GM23338 (cell line): ENCODE data around the gene FOXP1.

Source experiments
- CTCF ChIP-seq, 2 experiments: fragments of 200-600 bp in 1 of 2; sonication (generic) in 1 of 2; conservative IDR thresholded peaks; 2 replicates each; pipeline versions ENCODE4 v1.5.1 to v1.6.1; 2016 to 2017; ENCODE audit warnings: antibody characterized with exemption in 2 of 2, low read depth in 2 of 2, mild to moderate bottlenecking in 2 of 2, moderate library complexity in 1 of 2
- EZH2phosphoT487 ChIP-seq: fragments of 200-600 bp; sonication (generic); IDR thresholded peaks from one replicate; pipeline ENCODE4 v1.8.1; 2018; ENCODE audit warnings: antibody characterized with exemption; ENCODE audit not compliant: unreplicated experiment

- TF ChIP-seq CTCF (conservative IDR thresholded peaks at IDR 0.05; ENCODE audit: low read depth in 2 of 2), result no peak
- no peak for TF ChIP-seq EZH2phosphoT487
These were observed 9.6 kb upstream of the FOXP1 start for GRCh38 chr3:71593106-71593505.
